Loucy (cell line): ENCODE results near the gene BCAP31.

Source experiments
- H2AFZ ChIP-seq: fragments of 200-600 bp; sonication (generic); 2 replicates; pipeline ENCODE4 v1.6.0; 2016; ENCODE audit warnings: antibody characterized with exemption, mild to moderate bottlenecking, low read length, moderate library complexity
- H3F3A ChIP-seq: fragments of 200-600 bp; 2 replicates; pipeline ENCODE4 v1.6.0; 2016; ENCODE audit warnings: antibody characterized with exemption, low read depth, mild to moderate bottlenecking
- H3K27me3 ChIP-seq: fragments of 200-600 bp; sonication (generic); 2 replicates; pipeline ENCODE4 v1.6.1; 2014; ENCODE audit warnings: low read length, mild to moderate bottlenecking; ENCODE audit not compliant: insufficient read depth, poor library complexity, severe bottlenecking
- H3K36me3 ChIP-seq: fragments of 200-600 bp; sonication (generic); 2 replicates; pipeline ENCODE4 v1.6.1; 2016; ENCODE audit warnings: low read length; ENCODE audit not compliant: insufficient read depth
- H3K4me1 ChIP-seq: fragments of 200-600 bp; sonication (generic); 2 replicates; pipeline ENCODE4 v1.5.1; 2014; ENCODE audit warnings: low read length, mild to moderate bottlenecking; ENCODE audit not compliant: insufficient read depth, poor library complexity, severe bottlenecking
- H3K4me2 ChIP-seq: fragments of 200-600 bp; sonication (generic); 2 replicates; pipeline ENCODE4 v1.6.0; 2014; ENCODE audit warnings: antibody characterized with exemption, low read length, low read depth, mild to moderate bottlenecking; ENCODE audit not compliant: poor library complexity, severe bottlenecking
- H3K4me3 ChIP-seq: fragments of 200-600 bp; sonication (generic); 2 replicates; pipeline ENCODE4 v1.5.1; 2014; ENCODE audit warnings: low read length, mild to moderate bottlenecking, mixed read lengths; ENCODE audit not compliant: poor library complexity, severe bottlenecking
- H3K79me2 ChIP-seq: fragments of 200-600 bp; sonication (generic); 2 replicates; pipeline ENCODE4 v1.6.1; 2014; ENCODE audit warnings: low read length; ENCODE audit not compliant: insufficient read depth
- H3K9ac ChIP-seq: fragments of 200-600 bp; sonication (generic); 2 replicates; pipeline ENCODE4 v1.6.0; 2014; ENCODE audit warnings: mild to moderate bottlenecking, low read depth, low read length, moderate library complexity; ENCODE audit not compliant: poor library complexity, severe bottlenecking
- H3K9me2 ChIP-seq: fragments of 200-600 bp; sonication (generic); replicated peaks from 2 replicates; pipeline ENCODE4 v1.6.1; 2016; ENCODE audit warnings: low read depth, low read length, mixed read lengths
- H3K9me3 ChIP-seq: fragments of 200-600 bp; sonication (generic); 2 replicates; pipeline ENCODE4 v1.6.1; 2014; ENCODE audit warnings: mild to moderate bottlenecking, antibody characterized with exemption, low read length, low read depth; ENCODE audit not compliant: insufficient read depth
- H4K20me1 ChIP-seq: fragments of 200-600 bp; sonication (generic); 2 replicates; pipeline ENCODE4 v1.6.0; 2014; ENCODE audit warnings: antibody characterized with exemption, low read length, mild to moderate bottlenecking; ENCODE audit not compliant: insufficient read depth, poor library complexity, severe bottlenecking
- CTCF ChIP-seq: fragments of 200-600 bp; sonication (generic); conservative IDR thresholded peaks from 2 replicates; pipeline ENCODE4 v1.5.1; 2014; ENCODE audit warnings: mild to moderate bottlenecking, antibody characterized with exemption, low read length
- EZH2phosphoT487 ChIP-seq: fragments of 200-600 bp; IDR thresholded peaks from 2 replicates; pipeline ENCODE4 v1.6.1; 2018; ENCODE audit warnings: antibody characterized with exemption, mild to moderate bottlenecking, moderate library complexity, borderline replicate concordance

Gene BCAP31

DNA sequence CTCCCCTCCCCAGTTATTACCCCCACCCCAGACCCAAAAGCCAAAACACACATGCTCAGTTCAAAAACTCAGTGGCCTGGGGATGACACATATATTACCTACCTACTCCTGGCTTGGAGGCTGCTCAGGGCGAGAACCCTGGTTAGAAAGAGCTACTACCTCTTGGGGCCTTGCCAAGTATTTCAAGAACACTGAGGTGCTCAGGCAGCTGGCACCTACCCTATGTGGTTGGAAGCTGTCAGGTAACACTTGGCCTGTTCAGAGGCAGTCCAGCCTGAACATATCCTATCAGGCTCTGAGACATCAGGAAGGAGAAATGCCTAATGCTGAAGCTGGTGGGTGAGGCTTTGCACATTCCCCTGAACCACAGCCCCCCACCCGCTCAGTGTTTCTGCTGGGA is 4.9 kb downstream of the BCAP31 start:
- Histone ChIP-seq H2AFZ (no peak overlapping the region), H3K4me2 (peak overlapping the region; percentile 34), H3K36me3 (peaks cover 47% of the 10 kb centered on the region; the same call in 1 of the 2 replicates), H4K20me1 (peaks cover 30% of the 10 kb centered on the region), H3F3A (no peaks in the 10 kb centered on the region), H3K9me3 (no peaks in the 10 kb centered on the region), H3K9ac (no peak overlapping the region), H3K79me2 (peaks cover 69% of the 10 kb centered on the region), H3K27me3 (no peaks in the 10 kb centered on the region), H3K4me3 (no peak overlapping the region), H3K9me2 (no peaks in the 10 kb centered on the region), H3K4me1 (peaks cover 13% of the 10 kb centered on the region)
- TF ChIP-seq EZH2phosphoT487 (no peak), CTCF (no peak)

DNA sequence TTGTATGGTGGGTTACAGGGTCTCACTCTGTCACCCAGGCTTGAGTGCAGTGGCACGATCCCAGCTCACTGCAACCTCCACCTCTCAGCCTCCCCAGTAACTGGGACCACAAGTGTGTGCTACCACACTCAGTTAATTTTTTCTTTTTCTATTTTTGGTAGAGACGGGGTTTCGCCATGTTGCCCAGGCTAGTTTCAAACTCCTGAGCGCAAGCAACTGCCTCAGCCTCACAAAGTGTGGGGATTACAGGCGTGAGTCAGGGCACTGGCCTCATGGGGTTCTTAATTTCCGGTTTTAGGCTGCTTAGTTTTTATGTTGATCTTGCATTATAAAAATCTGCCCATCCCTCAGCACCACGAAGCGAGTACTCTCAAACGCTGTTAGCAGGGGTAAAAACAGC is 6.7 kb downstream of the BCAP31 start:
- Histone ChIP-seq H3K9me2 (no peaks in the 10 kb centered on the region), H3K36me3 (peaks cover 50% of the 10 kb centered on the region; the same call in 1 of the 2 replicates), H3K27me3 (no peaks in the 10 kb centered on the region), H3K9ac (no peak overlapping the region), H3K79me2 (peaks cover 57% of the 10 kb centered on the region), H3K4me3 (no peak overlapping the region), H2AFZ (no peak overlapping the region), H3K9me3 (no peaks in the 10 kb centered on the region), H4K20me1 (peaks cover 23% of the 10 kb centered on the region), H3K4me1 (peaks cover 10% of the 10 kb centered on the region), H3K4me2 (no peak overlapping the region), H3F3A (no peaks in the 10 kb centered on the region)
- TF ChIP-seq EZH2phosphoT487 = no peak
- no peak for TF ChIP-seq CTCF

DNA sequence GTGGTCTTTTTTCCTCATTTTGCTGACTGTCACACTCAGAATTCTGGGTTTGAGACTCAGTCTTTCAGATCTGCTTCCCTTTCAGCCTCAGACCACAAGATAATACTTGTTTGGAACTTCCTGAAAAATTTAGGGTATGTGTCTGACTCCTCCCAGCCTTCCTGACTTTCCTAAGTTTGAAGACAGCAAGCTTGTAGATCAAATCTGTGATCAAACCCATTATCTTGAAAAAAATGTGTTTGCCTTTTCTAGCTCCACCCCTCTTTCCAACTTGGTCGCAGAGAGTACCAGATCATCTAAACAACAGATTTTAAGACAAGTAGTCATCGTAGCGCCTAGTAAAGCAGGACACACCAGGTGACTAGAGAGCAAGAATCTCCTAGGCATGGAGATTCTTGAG is 9.9 kb downstream of the BCAP31 start:
- TF ChIP-seq CTCF = no peak
- no peak for TF ChIP-seq EZH2phosphoT487
- H3F3A ChIP-seq = no peaks in the 10 kb centered on the region
- no peak overlapping the region for H3K4me2 ChIP-seq
- H3K9me3 ChIP-seq = no peaks in the 10 kb centered on the region
- H3K4me3 ChIP-seq = no peak overlapping the region
- H4K20me1 ChIP-seq = peaks cover 7% of the 10 kb centered on the region
- H3K27me3 ChIP-seq = no peaks in the 10 kb centered on the region
- peaks cover 36% of the 10 kb centered on the region; the same call in 1 of the 2 replicates for H3K36me3 ChIP-seq
- H3K9ac ChIP-seq = no peak overlapping the region
- peaks cover 25% of the 10 kb centered on the region; the same call in 1 of the 2 replicates for H3K79me2 ChIP-seq
- no peaks in the 10 kb centered on the region for H3K9me2 ChIP-seq
- H2AFZ ChIP-seq = no peak overlapping the region
- no peaks in the 10 kb centered on the region for H3K4me1 ChIP-seq
